Hepatocyte (in vitro differentiated cells): ENCODE results near the gene DIAPH2. TPM values are rescaled to one million over a fixed set of nuclear protein-coding genes. Genes with fewer than 3 reads are reported as not detected.

Experiments used
- DNase-seq: peaks from one replicate; pipeline ENCODE4 v3.0.0-alpha.2; 2016; ENCODE audit warnings: low spot score
- H2AFZ ChIP-seq: fragments of 200-600 bp; sonication (generic); 2 replicates; pipeline ENCODE4 v1.6.0; 2016; ENCODE audit warnings: antibody characterized with exemption, mild to moderate bottlenecking
- H3K27ac ChIP-seq: fragments of 200-600 bp; sonication (generic); 2 replicates; pipeline ENCODE4 v1.5.1; 2016; ENCODE audit warnings: mild to moderate bottlenecking
- H3K27me3 ChIP-seq: fragments of 200-600 bp; sonication (generic); 2 replicates; pipeline ENCODE4 v1.6.1; 2016
- H3K36me3 ChIP-seq: fragments of 200-600 bp; sonication (generic); replicated peaks from 2 replicates; pipeline ENCODE4 v1.5.1; 2016; ENCODE audit warnings: low read depth; ENCODE audit not compliant: insufficient read depth
- H3K4me1 ChIP-seq: fragments of 200-600 bp; sonication (generic); 2 replicates; pipeline ENCODE4 v1.5.1; 2016; ENCODE audit warnings: mild to moderate bottlenecking, moderate library complexity; ENCODE audit not compliant: insufficient read depth
- H3K4me2 ChIP-seq: fragments of 200-600 bp; sonication (generic); 2 replicates; pipeline ENCODE4 v1.6.0; 2016
- H3K4me3 ChIP-seq: fragments of 200-600 bp; sonication (generic); 2 replicates; pipeline ENCODE4 v1.5.1; 2016; ENCODE audit warnings: mild to moderate bottlenecking
- H3K79me2 ChIP-seq: fragments of 200-600 bp; sonication (generic); 2 replicates; pipeline ENCODE4 v1.6.0; 2017; ENCODE audit warnings: mild to moderate bottlenecking
- H3K9me2 ChIP-seq: fragments of 200-600 bp; sonication (generic); replicated peaks from 2 replicates; pipeline ENCODE4 v1.6.0; 2017; ENCODE audit warnings: mild to moderate bottlenecking; ENCODE audit not compliant: insufficient read depth
- H3K9me3 ChIP-seq: fragments of 200-600 bp; sonication (generic); 2 replicates; pipeline ENCODE4 v1.5.1; 2016; ENCODE audit warnings: low read depth, mild to moderate bottlenecking
- H4K20me1 ChIP-seq: fragments of 200-600 bp; sonication (generic); 2 replicates; pipeline ENCODE4 v1.6.0; 2016; ENCODE audit warnings: mild to moderate bottlenecking; ENCODE audit not compliant: insufficient read depth, poor library complexity, severe bottlenecking
- EZH2 ChIP-seq: fragments of 200-600 bp; sonication (generic); IDR thresholded peaks from 2 replicates; pipeline ENCODE4 v1.6.1; 2016; ENCODE audit warnings: antibody characterized with exemption, mild to moderate bottlenecking, borderline replicate concordance
- EZH2phosphoT487 ChIP-seq: fragments of 200-600 bp; sonication (generic); IDR thresholded peaks from one replicate; pipeline ENCODE4 v1.6.1; 2018; ENCODE audit warnings: antibody characterized with exemption, mild to moderate bottlenecking, low read depth, moderate library complexity; ENCODE audit not compliant: unreplicated experiment, severe bottlenecking
- WGBS: methylation state at CpG from one replicate; pipeline ENCODE4 v1.1.6; 2016; ENCODE audit warnings: low lambda C conversion rate; ENCODE audit errors: missing lambda C conversion rate; 5-methylcytosine and 5-hydroxymethylcytosine counted together
- polyA plus RNA-seq: library from polyadenylated mRNA; unstranded; fragments of >200 nt; fragmentation: Nextera tagmentation; extraction: Ambion mirVana; gene quantifications from 2 replicates; pipeline ENCODE4 v1.2.1, GENCODE V29; 2016
- total RNA-seq: library from RNA; depleted of rRNA; stranded (reverse); fragments of >200 nt; gene quantifications from 2 replicates; pipeline ENCODE4 v1.2.3, GENCODE V29; 2014
- TF ChIP-seq, protein P1 (sequence below): fragments of 200-600 bp; sonication (generic); IDR thresholded peaks from 2 replicates; pipeline ENCODE4 v1.5.1; 2016; ENCODE audit warnings: antibody characterized with exemption, mild to moderate bottlenecking; ENCODE audit not compliant: poor library complexity

The DIAPH2 gene
- total and polyA plus RNA-seq, 2 experiments from 2014 or later: 14.8 to 32.4 TPM

DNA sequence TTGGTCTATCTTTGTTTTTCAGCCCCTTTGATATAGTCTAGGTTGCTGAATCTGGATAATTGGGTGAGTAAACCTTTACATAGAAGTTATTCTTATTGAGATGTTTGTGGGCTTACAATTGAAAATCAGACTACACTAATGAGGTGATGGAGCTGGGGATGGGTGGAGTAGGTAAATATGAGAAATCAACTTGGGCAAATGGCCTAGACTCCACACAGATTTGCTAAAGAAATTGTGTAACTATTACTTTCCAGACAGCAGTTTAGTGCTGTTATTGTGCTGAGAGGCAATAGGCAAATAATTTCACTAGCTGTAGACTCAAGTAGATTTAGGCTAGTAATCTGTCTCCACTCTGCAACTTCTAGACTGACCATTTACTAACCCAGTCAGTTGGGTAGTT lies 8.2 kb downstream of the DIAPH2 start:
- no peaks in the 10 kb centered on the region for H3K27me3 ChIP-seq
- no peaks in the 10 kb centered on the region for H3K4me1 ChIP-seq
- no peak overlapping the region for H3K4me3 ChIP-seq
- no peak overlapping the region for H3K27ac ChIP-seq
- H3K9me2 ChIP-seq: no peaks in the 10 kb centered on the region
- no peak overlapping the region for H2AFZ ChIP-seq
- TF ChIP-seq EZH2 (no peak), EZH2phosphoT487 (no peak)
- TF ChIP-seq, protein P1, sequence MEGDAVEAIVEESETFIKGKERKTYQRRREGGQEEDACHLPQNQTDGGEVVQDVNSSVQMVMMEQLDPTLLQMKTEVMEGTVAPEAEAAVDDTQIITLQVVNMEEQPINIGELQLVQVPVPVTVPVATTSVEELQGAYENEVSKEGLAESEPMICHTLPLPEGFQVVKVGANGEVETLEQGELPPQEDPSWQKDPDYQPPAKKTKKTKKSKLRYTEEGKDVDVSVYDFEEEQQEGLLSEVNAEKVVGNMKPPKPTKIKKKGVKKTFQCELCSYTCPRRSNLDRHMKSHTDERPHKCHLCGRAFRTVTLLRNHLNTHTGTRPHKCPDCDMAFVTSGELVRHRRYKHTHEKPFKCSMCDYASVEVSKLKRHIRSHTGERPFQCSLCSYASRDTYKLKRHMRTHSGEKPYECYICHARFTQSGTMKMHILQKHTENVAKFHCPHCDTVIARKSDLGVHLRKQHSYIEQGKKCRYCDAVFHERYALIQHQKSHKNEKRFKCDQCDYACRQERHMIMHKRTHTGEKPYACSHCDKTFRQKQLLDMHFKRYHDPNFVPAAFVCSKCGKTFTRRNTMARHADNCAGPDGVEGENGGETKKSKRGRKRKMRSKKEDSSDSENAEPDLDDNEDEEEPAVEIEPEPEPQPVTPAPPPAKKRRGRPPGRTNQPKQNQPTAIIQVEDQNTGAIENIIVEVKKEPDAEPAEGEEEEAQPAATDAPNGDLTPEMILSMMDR: no peak
- DNase-seq: no peak
- H4K20me1 ChIP-seq: no peaks in the 10 kb centered on the region
- no peak overlapping the region for H3K4me2 ChIP-seq
- H3K79me2 ChIP-seq: peaks cover 63% of the 10 kb centered on the region
- no peaks in the 10 kb centered on the region for H3K36me3 ChIP-seq
- no peaks in the 10 kb centered on the region for H3K9me3 ChIP-seq

DNA sequence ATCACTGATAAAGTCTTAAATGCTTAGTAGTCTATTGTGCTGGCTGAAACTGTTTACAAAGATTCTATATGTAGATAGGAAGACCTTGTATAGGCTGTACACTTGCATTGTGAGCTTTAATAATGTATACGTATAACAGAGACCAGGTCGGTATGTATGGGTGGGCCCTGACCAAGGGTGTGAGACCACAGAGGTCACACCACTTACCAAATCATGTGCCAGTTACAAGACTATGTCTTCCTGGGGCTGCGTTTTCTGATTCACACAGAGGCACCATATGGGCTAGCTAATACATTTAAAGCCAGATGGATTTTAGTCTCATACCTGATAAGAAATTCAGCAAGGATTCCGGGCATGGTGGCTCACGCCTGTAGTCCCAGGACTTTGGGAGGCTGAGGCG lies 8.8 kb downstream of the DIAPH2 start:
- DNase-seq: no peak
- no peaks in the 10 kb centered on the region for H4K20me1 ChIP-seq
- no peak overlapping the region for H3K4me3 ChIP-seq
- H3K9me3 ChIP-seq: no peaks in the 10 kb centered on the region
- H3K79me2 ChIP-seq: peaks cover 61% of the 10 kb centered on the region
- H3K4me2 ChIP-seq: no peak overlapping the region
- TF ChIP-seq, protein P1: no peak
- TF ChIP-seq EZH2phosphoT487 (no peak), EZH2 (no peak)
- 78% methylated on average over 6 of the region's 6 CpGs for WGBS
- H3K4me1 ChIP-seq: no peaks in the 10 kb centered on the region
- H3K27me3 ChIP-seq: no peaks in the 10 kb centered on the region
- H2AFZ ChIP-seq: no peak overlapping the region
- no peaks in the 10 kb centered on the region for H3K9me2 ChIP-seq
- H3K27ac ChIP-seq: no peak overlapping the region
- no peaks in the 10 kb centered on the region for H3K36me3 ChIP-seq

DNA sequence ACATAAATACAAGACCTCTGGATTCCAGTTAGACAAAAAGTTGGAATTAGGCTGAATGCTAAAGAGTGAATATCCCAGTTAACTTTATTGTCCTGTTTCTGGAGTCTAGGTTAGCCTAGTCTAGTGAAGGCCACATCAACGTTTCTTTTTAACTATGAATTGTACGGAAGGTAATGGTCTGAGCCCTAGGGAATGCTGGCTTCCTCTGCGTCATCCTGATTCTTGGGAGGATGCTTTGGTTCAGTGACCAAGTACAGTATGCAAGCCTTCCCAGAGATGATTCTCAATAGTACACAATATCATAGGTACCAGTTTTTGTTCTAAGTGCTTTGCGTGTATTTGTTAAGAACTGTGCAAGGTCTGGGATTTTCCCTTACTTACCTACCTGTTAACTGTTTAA lies 11.8 kb downstream of the DIAPH2 start:
- Histone ChIP-seq H3K9me2 (no peaks in the 10 kb centered on the region), H3K4me1 (no peaks in the 10 kb centered on the region), H3K79me2 (peaks cover 41% of the 10 kb centered on the region), H3K9me3 (no peaks in the 10 kb centered on the region), H2AFZ (no peak overlapping the region), H3K36me3 (no peaks in the 10 kb centered on the region), H3K27ac (no peak overlapping the region), H3K27me3 (no peaks in the 10 kb centered on the region), H3K4me3 (no peak overlapping the region), H4K20me1 (no peaks in the 10 kb centered on the region), H3K4me2 (no peak overlapping the region)
- TF ChIP-seq, protein P1: no peak
- no peak for TF ChIP-seq EZH2
- no peak for TF ChIP-seq EZH2phosphoT487
- no peak for DNase-seq
- WGBS: 92% methylated on average over 4 of the region's 4 CpGs

DNA sequence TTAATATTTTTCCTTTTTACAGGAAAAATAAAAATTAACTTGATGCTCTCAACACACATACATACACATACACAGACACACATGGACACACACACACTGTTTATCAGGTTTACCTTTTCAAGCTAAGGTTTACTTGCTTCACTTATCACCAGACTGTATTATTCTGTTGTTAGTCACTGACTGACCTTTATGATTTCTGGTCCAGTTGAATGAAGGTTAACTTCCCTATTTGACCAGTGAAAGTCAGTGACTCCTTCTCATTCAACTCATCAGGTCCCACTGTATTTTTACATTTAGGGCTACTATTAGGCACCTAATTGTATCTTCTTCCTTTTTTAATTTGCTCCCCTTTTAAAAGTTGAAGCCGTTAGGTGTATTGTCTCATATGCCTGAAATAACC lies 16.0 kb downstream of the DIAPH2 start:
- 88% methylated on average over 1 of the region's 1 CpG for WGBS
- no peak for DNase-seq
- no peak overlapping the region for H3K4me2 ChIP-seq
- no peak overlapping the region for H3K4me3 ChIP-seq
- H3K36me3 ChIP-seq: no peaks in the 10 kb centered on the region
- peaks cover 36% of the 10 kb centered on the region for H3K79me2 ChIP-seq
- no peaks in the 10 kb centered on the region for H3K27me3 ChIP-seq
- H3K9me3 ChIP-seq: no peaks in the 10 kb centered on the region
- H4K20me1 ChIP-seq: no peaks in the 10 kb centered on the region
- no peak overlapping the region for H2AFZ ChIP-seq
- no peak for TF ChIP-seq EZH2
- TF ChIP-seq EZH2phosphoT487: no peak
- TF ChIP-seq, protein P1: no peak
- no peaks in the 10 kb centered on the region for H3K4me1 ChIP-seq
- H3K27ac ChIP-seq: no peak overlapping the region
- H3K9me2 ChIP-seq: no peaks in the 10 kb centered on the region
